Smooth muscle cell (in vitro differentiated cells): ENCODE results near the gene ANKRD37. TPM values are rescaled to one million over a fixed set of nuclear protein-coding genes. Genes with fewer than 3 reads are reported as not detected.
"Not testable (repeated sequence)": the region's sequence is repeated elsewhere in the genome, so short reads cannot be mapped to it uniquely, and the experiment has no call there.

Experiments
- DNase-seq: peaks from one replicate; lab custom pipeline; 2025; ENCODE audit not compliant: unreplicated experiment; lab: John Stamatoyannopoulos, UW
- H2AFZ ChIP-seq: fragments of 200-600 bp; sonication (generic); 2 replicates; pipeline ENCODE4 v1.6.0; 2016; ENCODE audit warnings: antibody characterized with exemption, low read depth, mild to moderate bottlenecking
- H3F3A ChIP-seq: fragments of 200-600 bp; sonication (generic); 2 replicates; pipeline ENCODE4 v1.6.0; 2017; ENCODE audit warnings: antibody characterized with exemption, low read depth
- H3K27ac ChIP-seq: fragments of 200-600 bp; sonication (generic); 2 replicates; pipeline ENCODE4 v1.5.1; 2016; ENCODE audit warnings: low read depth, mild to moderate bottlenecking
- H3K27me3 ChIP-seq: fragments of 200-600 bp; sonication (generic); 2 replicates; pipeline ENCODE4 v1.6.1; 2016; ENCODE audit warnings: low read depth, mild to moderate bottlenecking
- H3K36me3 ChIP-seq: fragments of 200-600 bp; sonication (generic); 2 replicates; pipeline ENCODE4 v1.5.1; 2016; ENCODE audit warnings: low read depth
- H3K4me1 ChIP-seq: fragments of 200-600 bp; sonication (generic); 2 replicates; pipeline ENCODE4 v1.5.1; 2016; ENCODE audit warnings: low read depth
- H3K4me2 ChIP-seq: fragments of 200-600 bp; sonication (generic); 2 replicates; pipeline ENCODE4 v1.6.0; 2016; ENCODE audit warnings: mild to moderate bottlenecking
- H3K4me3 ChIP-seq: fragments of 200-600 bp; sonication (generic); 2 replicates; pipeline ENCODE4 v1.5.1; 2016; ENCODE audit warnings: mild to moderate bottlenecking
- H3K79me2 ChIP-seq: fragments of 200-600 bp; sonication (generic); 2 replicates; pipeline ENCODE4 v1.6.0; 2016; ENCODE audit warnings: low read depth, mild to moderate bottlenecking
- H3K9ac ChIP-seq: fragments of 200-600 bp; sonication (generic); 2 replicates; pipeline ENCODE4 v1.6.0; 2016; ENCODE audit warnings: low read depth
- H3K9me3 ChIP-seq: fragments of 200-600 bp; sonication (generic); replicated peaks from 2 replicates; pipeline ENCODE4 v1.5.1; 2016; ENCODE audit warnings: low read depth
- H4K20me1 ChIP-seq: fragments of 200-600 bp; sonication (generic); 2 replicates; pipeline ENCODE4 v1.6.0; 2016; ENCODE audit warnings: low read depth
- CTCF ChIP-seq: fragments of 200-600 bp; sonication (generic); IDR thresholded peaks from 2 replicates; pipeline ENCODE4 v1.5.1; 2017; ENCODE audit warnings: borderline replicate concordance, mild to moderate bottlenecking, antibody characterized with exemption; ENCODE audit not compliant: insufficient read depth, poor library complexity, severe bottlenecking
- WGBS: methylation state at CpG from one replicate; pipeline ENCODE4 v1.1.7; 2016; ENCODE audit warnings: low lambda C conversion rate; 5-methylcytosine and 5-hydroxymethylcytosine counted together
- polyA plus RNA-seq: library from polyadenylated mRNA; unstranded; fragments of >200 nt; fragmentation: Nextera tagmentation; extraction: Ambion mirVana; gene quantifications from 2 replicates; pipeline ENCODE4 v1.2.1, GENCODE V29; 2016
- total RNA-seq: library from RNA; depleted of rRNA; stranded (reverse); fragments of >200 nt; gene quantifications from 2 replicates; pipeline ENCODE4 v1.2.3, GENCODE V29; 2014

The ANKRD37 gene
- total and polyA plus RNA-seq, 2 experiments from 2014 or later: 10.4 to 15.5 TPM

DNA sequence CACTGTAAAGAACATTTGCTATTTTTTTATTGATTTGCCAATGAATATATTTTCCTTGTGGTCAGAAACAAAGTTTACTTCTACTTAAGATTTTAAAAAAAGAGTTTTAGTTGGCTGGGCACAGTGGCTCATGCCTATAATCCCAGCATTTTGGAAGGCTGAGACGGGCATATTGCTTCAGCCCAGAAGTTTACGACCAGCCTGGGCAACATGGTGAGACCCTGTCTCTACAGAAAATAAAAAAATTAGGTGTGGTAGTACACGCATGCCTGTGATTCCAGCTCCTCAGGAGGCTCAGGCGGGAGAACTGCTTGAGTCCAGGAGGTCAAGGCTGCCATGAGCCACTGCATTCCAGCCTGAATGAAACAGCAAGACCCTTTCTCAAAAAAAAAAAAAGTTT is 37.7 kb upstream of the ANKRD37 start:
- H3K9ac ChIP-seq: no peak overlapping the region
- peaks cover 6% of the 10 kb centered on the region for H3K4me1 ChIP-seq
- H3K79me2 ChIP-seq: no peaks in the 10 kb centered on the region
- H3K27me3 ChIP-seq: no peaks in the 10 kb centered on the region
- H3F3A ChIP-seq: no peaks in the 10 kb centered on the region
- H3K27ac ChIP-seq: peak overlapping the region; percentile 44
- no peaks in the 10 kb centered on the region for H3K9me3 ChIP-seq
- no peaks in the 10 kb centered on the region for H3K36me3 ChIP-seq
- H2AFZ ChIP-seq: no peak overlapping the region
- H3K4me3 ChIP-seq: no peak overlapping the region
- no peak for TF ChIP-seq CTCF
- no peak for DNase-seq
- H3K4me2 ChIP-seq: no peak overlapping the region
- no peaks in the 10 kb centered on the region for H4K20me1 ChIP-seq
- WGBS: 84% methylated on average over 4 of the region's 4 CpGs

- Histone ChIP-seq H3K9me3 (no peaks in the 10 kb centered on the region), H3K27me3 (no peaks in the 10 kb centered on the region), H3K36me3 (no peaks in the 10 kb centered on the region), H3K4me2 (peak overlapping the region; percentile 2), H3K4me3 (no peak overlapping the region), H2AFZ (no peak overlapping the region), H3K79me2 (no peaks in the 10 kb centered on the region), H3K27ac (peak overlapping the region; percentile 44), H3K4me1 (peaks cover 6% of the 10 kb centered on the region), H3K9ac (no peak overlapping the region), H4K20me1 (no peaks in the 10 kb centered on the region), H3F3A (no peaks in the 10 kb centered on the region)
- TF ChIP-seq CTCF: no peak
- WGBS: 52% methylated on average over 8 of the region's 8 CpGs
- no peak for DNase-seq
These were observed 36.7 kb upstream of the ANKRD37 start for GRCh38 chr4:185359767-185360446.

DNA sequence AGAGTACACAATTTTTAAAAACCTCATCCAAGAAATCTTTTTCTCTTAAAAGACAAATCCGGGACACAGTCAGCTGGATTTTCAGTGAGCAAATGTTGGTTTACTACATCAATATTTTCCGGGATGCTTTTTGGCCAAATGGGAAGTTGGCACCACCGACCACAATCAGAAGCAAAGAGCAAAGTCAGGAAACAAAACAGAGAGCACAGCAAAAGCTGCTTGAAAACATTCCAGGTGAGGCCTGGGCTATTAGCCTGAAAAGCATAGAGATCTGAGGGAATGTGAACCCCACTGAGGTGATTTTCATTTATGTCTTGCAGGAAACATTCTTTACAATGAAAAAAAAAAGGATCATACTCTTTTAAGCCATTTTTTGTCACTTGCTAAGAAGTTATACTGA is 34.8 kb upstream of the ANKRD37 start:
- no peak overlapping the region for H3K4me2 ChIP-seq
- no peak overlapping the region for H3K4me3 ChIP-seq
- no peaks in the 10 kb centered on the region for H3K36me3 ChIP-seq
- WGBS: 98% methylated on average over 3 of the region's 3 CpGs
- H3K9me3 ChIP-seq: no peaks in the 10 kb centered on the region
- no peak for TF ChIP-seq CTCF
- H3K27ac ChIP-seq: no peak overlapping the region
- DNase-seq: no peak
- no peak overlapping the region for H2AFZ ChIP-seq
- H4K20me1 ChIP-seq: no peaks in the 10 kb centered on the region
- peaks cover 6% of the 10 kb centered on the region for H3K4me1 ChIP-seq
- no peaks in the 10 kb centered on the region for H3K79me2 ChIP-seq
- H3K9ac ChIP-seq: no peak overlapping the region
- H3K27me3 ChIP-seq: no peaks in the 10 kb centered on the region
- H3F3A ChIP-seq: no peaks in the 10 kb centered on the region

- H3K36me3 ChIP-seq, H2AFZ ChIP-seq, H3K9me3 ChIP-seq, H3K9ac ChIP-seq, H3F3A ChIP-seq, H3K4me2 ChIP-seq, DNase-seq, H3K4me1 ChIP-seq, H3K27ac ChIP-seq, H3K27me3 ChIP-seq, H4K20me1 ChIP-seq, H3K79me2 ChIP-seq, H3K4me3 ChIP-seq: not testable (repeated sequence)
- 95% methylated on average over 6 of the region's 6 CpGs for WGBS
These were observed 34.1 kb upstream of the ANKRD37 start for GRCh38 chr4:185362570-185362969.
